Measurements from ENCODE around the gene USP19.

USP19 gene

DNA sequence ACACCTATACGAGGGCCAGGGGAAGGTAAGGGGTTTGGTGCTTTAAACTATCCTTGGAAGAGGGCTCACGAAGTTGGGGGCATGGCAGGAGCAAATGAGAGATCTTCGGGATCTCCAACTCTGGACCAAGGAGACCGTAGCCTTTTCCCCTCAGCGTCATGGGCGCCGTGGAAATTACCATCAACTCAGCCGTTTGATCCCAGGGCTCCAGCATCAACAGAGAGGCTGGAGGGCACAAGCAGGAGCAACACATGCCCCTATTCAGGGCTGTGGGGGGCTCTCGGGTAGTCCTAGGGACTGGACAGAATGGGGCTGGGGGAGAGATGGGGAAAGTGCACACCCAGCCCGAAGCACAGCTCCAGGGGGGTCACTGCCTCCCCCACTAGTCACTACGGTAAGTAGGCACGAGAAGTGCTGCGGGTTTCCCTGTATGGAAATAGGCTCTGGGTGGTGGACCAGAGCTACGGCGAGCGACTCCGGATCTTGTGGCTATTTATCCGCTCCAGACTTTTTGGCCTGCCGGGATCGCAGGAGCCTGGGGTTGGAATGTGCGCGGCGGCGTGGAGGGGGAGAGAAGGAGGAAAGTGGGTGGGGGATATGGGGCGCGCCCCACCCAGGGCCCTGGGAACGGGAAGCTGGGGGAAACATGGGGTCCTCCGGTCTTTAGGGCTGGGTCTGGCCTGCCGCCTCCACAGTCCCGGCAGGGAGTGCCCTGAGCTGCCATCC is 12.8 kb upstream of the USP19 start:
- peak; percentile 1 for DNase-seq

DNA sequence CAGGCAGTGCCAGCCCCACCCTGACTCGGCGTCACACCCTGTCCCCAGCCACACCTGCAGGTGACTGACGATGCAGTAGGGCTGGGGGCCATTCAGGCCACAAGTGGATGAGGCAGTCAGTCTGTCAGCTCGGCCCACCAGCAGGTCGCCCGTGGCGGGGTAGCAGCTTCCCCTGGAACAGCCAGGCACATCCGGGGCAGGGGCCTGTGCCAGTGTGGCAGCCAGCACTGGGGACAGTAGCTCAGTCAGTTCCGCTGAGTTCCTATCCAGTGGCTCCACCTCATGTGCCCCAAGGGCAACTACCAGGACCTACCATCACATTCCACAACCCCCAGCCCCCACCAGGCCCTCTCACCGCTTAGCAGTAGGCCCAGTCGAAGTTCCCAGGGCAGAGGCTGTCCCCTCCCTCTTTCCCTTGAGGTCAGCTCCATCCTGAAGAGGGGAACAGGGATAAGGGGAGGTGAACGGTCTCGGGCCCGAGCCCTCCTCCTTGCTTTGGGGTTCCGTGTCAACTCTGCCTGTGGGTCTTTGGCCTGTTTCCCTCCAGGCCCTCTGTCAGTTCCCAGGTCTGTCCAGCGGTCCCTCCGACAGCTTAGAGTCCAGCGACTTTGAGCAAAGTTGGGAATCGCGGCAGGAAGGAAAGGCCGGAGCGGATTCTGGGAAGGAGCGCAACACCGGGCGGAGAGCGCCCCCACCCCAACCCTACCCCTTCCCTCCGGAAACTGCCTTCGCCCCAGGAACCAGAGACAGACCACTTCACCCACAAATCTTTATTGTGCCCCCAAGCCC is 12.0 kb upstream of the USP19 start, which contains the start of gene LAMB2:
LAMB2 (minus strand) TSS at position 614 of the 789 bp plus-strand sequence; CDS start at position 431, 183 bp downstream.
- DNase-seq, result no peak

DNA sequence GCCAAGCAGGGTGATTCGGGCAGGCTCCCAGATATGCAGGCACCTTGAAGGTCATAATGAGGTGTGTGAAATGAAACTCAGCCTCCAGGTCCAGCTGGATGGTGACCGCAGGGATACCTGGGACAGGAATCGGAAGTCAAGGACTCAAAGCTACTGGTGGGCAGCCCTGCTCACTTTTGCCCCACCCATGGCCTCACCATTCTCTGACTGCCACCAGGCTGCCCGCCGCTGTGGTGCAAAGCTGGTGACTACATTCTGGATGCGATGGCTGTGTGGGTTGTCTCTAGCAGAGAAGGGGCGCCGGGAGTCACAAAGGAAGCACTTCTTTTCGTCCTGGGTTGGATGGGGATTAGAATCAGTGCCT is 11.4 kb upstream of the USP19 start:
- DNase-seq, result no peak

DNA sequence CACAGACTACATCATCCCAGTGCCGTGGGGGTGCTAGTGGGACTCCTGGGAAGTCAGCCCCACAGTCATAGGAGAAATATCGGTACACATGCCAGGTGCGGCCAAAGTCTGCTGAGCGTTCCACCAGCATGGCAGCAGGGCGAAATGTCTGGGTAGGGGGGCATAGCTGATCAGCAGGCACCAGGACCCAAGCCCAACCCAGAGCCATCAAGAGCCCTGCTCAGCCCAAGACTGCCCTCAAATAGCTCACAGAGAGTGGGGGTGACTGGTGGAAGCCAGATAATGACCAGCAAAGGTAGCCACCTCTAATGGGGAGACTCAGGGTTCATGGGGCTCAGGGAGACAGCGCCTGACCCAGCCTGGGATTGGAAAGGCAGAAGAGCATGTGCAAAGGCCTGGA is 11.0 kb upstream of the USP19 start:
- no peak for DNase-seq

DNA sequence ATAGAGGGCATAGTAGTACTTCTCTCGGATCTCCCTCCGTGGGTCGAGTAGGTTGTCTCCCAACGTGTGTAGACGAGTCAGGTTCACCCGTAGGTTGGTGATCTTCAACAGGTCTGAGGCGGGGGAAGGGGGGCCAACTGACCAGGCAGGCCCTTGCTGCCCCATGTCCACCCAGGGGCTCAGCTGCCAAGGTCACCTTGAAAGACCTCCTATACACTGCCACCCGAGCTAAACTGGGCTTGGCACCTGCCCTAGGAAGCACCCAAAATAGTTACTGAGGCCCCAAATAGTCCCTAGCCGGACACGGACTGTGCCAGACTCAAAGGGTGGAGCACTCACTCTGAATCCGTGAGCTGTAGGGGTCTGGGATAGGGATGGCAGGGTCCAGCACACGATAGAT is 10.4 kb upstream of the USP19 start:
- no peak for DNase-seq

DNA sequence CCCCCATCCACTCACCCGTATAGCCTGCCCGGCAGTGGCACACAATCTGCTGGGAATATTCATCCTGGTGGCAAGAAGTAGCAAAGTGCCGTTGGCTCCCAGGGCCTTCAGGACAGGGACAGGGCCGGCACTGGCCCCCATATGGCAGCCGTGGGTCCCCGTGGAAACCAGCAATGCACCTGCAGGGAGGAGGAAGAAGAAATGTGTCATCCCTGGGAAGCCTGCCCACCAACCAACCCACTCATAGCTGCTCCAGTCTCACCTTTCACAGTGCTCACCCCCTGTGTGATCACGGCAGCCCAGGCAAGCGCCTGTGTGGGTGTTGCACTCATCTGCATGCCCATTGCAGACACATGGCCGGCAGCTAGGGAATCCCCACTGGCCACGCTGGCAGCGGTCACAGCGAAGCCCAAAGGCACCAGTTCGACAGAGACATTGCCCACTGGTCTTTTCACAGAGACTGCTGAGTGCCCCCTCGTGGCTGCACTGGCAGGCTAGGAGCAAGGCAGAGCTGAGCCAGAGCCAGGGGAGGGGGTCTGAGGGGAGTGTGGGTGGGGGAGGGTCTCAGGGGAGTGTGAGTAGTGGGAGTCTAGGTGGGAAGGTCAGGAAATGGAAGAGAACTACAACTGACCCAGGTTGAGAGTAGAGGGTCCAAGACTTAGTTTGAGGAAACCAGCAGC is 4.5 kb upstream of the USP19 start:
- no peak for DNase-seq

DNA sequence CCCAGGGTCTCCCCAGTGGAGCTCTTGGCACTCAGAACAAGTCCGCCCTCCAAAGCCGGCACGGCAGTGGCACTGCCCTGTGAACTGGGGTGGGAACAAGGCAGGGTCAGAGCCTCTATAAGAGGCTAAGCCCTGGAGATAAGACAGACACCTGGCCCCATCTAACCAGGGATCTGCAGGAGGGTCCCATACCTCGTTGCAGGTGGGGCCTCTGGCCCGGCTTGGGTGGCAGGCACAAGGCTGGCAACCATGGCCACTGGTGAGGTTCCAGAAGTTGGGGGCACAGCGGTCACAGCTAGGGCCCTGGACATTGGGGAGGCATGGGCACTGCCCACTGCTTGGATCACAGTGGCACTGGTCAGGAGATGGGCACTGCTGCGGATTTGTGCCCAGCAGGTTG is 3.6 kb upstream of the USP19 start:
- no peak for DNase-seq

DNA sequence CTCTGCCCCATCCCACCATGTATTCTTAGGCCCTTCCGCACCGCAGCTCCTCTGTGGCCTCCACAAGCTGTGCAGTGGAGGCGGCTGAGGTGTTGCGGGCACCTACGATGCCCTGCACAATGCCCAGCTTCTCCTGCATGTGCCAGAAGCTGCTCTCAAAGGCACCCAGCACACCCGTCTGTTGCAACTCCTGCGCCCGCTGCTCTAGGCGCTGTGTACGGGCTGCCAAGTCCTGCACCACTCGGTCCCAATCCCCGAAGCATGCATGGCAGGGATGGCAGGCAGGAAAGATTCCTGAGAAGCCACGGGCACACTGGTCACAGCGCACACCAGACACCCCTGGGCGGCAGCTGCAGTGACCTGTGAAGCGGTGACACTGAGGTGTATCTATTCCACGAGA is 3.1 kb upstream of the USP19 start:
- DNase-seq, result no peak

DNA sequence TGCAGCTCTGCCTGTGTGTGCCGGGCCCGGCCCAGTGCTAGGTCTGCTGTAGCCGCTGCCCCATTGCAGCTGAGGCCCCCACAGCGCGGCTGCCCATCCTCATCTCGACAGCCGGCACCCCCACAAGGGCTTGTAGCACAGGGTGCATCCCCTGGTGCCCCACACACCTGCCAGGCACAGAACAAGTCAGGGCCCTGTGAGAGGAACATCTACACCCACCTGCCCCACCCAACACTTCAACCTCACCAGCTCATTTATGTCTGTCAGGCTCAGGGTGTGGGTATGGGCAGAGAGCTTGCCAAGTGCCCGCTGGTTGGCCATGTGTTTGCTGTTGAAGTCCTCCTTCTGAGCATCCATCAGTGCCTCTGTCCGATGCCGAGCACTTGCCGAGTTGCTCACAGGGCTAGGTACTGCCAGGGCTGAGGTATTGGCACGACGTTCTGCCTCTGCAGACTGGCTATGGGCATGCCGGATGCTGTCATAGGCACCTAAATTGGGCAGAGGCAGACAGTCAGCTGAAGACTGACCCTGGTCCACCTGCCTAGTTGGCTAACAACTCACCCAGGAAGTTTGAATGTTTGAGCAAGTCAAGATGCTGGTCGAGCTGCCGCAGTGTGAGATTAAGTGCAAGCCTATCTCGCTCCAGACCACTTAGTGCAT is 2.4 kb upstream of the USP19 start:
- no peak for DNase-seq

DNA sequence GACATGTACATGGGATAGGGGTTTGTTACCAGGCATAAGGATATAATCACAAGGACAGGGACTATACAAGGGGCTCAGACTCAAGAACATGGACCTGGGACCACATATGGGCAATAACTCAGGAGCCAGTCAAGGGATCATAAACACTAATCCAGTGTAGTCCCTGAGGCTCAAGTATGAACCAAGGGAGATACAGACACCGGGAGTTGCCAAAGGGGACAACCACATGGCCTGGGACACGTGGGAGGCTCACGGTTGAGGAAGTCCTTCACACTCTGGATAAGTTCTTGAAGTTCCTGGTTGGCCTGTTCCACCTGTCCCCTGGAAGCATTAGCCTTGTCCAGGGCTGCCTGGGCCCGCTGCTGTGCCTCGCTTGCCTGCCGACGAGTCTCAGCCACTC is 1.8 kb upstream of the USP19 start:
- no peak for DNase-seq

DNA sequence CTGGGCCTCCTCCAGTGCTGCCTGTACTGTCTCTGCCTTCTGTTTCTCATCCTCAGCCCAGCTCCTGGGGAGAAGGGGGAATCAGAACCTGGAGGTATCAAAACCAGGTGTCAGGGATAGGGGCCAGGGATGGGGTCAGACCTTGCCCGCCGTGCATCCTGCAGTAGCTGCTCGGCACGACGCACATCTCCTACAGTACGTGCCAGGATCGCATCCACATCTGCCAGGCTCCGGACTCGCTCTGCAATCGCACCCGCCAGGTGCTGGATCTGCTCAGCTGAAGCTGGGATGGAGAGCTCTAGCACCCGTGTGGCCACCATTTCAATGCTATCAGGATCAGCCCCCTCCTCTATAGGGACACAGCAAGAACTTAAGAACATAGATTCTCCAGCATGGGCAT is 1.4 kb upstream of the USP19 start:
- DNase-seq, result no peak

DNA sequence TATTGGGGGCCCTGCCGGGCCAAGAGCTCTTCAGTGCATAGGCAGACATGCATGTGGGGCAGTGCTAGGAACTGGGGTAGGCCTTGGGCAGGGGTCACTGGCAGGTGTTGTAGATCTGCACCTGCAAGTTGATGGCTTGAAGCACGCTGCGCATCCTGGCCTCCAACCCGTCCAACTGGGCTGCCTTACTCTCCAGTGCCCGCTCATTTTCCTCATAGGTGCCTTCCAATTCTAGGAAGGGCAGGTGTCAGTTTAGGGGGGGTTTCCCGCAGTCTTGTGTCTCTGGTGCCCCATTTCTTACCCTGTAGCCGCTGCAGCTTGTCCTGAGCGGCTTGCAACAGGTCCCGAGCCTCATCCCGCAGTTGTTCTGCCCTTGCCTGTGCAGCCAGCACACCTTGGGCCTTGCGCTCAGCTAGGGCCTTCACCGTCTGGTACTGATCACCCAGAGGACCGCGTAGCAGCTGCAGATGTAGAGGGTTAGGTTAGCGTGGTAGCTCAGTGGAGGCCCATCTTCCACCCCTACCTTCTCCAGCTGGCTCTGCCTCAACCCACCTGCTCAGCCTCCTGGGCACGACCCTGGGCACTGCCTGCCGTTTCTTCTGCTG is 611 bp upstream of the USP19 start:
- no peak for DNase-seq

DNA sequence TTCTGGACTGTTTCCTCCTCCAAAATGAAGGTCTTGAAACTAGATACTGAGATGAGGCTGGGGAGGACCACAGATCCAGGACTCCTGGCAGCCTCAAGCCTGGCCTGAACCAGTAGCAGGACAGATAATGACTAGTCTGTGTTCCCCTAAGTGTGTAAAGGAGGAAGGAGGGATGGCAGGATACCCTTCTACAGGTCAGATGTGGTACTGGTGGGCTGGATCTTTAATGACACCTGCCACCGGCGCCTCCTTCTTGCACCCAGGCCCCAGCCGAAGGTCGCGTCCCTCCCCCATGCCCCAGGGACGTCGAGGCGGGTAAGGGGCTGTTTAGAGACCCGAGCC is 556 bp downstream of the USP19 start:
- no peak for DNase-seq

DNA sequence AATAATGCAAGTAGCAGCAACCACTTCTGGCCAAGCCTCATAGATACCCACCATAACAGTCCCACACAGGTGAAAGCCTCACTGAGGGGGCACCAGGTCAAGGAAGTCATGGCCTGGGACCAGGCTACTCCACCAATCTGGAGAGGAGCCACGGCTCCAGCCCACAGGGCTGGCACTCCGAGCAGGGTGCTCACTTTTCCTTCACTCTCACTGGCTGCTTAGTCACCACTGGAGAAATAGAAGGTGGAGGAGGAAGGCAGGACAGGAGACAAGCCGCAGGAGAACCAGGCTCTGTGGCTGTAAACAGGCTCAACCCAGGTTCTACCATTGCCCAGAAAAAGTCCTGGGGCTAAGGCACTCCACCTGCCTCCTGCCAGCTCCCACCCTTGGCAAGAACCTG is 1.2 kb downstream of the USP19 start:
- no peak for DNase-seq

DNA sequence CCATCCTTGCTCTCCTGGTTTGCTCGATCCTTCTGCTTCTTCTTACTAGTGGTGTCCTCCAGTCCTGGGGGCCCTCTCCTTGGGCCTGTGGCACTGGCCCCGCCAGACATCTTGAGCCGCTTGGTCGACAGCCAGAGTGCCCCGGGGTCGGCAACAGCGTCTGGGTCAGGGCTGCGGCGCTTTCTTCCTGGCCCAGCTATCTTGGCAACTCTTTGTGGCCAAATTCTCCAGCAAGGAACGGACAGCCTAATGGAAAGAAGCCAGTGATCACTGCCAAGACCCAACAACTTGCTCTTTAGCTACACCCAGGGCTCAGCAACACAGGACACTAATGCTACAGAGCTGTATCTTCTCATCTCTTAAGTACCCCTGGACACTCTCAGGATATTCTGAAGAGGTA is 1.6 kb downstream of the USP19 start:
- DNase-seq, result no peak

DNA sequence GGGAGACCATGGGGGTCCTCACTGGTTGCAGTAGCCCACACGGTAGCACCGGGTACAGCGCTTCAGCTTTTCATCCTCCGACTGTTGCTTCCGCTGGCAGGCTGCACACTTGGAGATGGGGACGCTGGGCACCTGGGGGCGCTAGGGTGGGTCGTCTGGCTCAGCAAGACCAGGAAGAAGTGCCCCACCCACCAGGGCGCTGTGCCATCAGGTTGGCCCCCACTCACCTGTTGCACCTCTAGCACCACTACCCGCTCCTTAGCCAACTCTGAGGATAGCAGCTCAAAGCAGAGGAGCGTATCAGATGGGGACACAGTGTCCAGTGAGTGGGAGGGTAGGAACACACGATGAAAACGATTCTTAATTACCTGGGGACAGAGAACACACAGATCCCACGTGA is 8.4 kb downstream of the USP19 start:
- DNase-seq, result no peak

DNA sequence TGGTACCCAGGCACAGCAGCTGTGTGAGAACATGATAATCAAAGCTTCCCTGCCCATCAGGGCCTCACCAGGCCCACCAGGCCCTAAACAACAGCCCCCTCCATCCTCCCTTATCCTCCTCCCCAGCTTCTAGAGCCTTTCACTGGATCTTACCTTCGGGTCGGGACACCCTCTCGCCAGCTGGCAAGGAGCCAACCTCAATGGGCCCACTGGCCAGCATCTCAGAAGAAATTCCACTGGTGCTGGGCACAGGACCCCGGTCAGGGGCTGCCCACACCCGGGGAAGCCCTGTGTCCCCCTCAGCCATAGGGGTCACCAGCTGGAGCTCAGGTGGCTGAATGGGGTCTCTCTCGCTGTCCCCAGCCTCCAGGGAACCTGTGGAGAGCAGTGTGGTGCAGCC is 9.3 kb downstream of the USP19 start:
- DNase-seq, result no peak

DNA sequence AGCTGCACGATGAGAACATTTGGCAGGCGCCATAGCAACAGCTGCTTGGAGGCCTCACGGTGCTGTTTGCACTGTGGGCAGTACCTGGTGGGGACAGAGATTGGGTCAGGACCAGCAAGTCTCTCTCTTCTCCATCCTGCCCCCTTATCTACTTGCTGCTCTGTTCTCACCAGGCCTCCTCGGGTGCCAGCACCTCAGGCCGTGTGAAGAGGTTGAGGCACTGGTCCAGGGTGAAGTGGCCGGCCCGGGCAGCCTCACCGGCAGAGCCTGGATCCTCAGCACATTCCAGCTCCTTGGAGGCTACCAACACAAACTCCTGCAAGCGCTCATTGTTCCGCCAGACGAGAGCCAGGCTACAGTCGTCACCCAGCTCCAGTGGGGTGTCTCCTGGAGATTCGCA is 9.8 kb downstream of the USP19 start:
- DNase-seq, result no peak

DNA sequence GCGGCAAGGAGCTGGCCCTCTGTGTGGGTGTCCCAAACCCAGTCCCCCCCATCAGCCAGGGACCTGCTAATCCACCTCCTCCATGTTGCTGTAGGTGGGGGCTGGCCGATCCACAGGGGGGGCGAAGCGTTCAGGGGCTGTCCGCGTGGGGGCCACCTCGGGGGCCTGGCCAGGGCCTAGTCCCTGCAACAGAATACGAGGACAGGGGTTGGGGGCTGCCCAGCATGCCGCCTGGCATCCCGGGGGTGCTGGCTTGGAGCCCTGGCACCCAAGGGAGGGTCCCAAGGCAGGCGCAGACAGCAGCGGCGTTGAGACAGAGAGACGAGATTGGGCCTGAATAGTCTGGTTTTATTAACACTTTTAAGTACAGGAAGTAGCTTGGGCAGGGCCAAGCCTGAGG is 12.3 kb downstream of the USP19 start:
- DNase-seq, result no peak

DNA sequence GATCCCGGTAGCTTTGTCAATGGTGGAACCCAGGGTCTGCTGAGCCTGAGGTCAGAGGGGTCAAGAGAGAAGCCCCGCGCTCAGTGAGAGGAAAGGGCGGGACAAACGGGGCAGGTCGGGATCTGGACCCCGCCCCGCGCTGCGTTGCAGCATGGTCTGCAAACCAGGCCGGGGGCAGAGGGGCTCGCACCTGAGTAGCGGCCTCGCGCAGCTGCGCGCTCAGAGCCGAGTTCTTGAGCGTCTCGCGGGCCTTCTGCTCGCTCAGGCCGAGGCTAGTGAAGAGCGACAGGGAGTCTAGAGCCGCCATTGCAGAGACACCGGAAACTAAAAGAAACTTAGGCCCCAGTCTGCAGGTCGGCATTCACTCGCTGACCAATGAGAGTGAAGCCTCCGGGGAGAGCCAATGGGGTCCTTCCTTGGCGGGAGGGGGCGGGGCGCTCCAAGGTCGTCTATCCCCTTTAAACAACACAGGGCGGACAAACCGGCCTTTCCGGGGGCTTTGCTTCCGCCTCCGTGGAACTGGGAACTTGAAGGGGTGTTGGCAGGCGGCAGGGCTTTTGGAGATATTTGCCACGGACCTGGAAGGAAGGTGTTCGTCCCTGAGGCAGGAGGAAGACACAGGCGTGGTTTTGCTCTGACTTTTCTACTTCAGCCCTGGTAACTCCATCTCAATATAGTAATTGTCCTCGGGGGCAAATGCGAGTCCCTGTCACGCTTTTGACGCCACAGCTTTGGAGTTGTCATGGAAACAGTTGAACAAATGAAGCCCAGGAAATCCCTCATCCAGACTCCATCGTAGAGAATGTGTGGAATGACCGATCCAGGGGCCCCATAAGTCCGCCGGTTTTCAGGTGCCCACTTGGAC is 16.0 kb downstream of the USP19 start, which contains the start of gene QARS1:
QARS1 (minus strand) TSS at position 331 of the 865 bp plus-strand sequence; CDS start at position 307, 24 bp downstream.
- DNase-seq, result peak; percentile 59

DNA sequence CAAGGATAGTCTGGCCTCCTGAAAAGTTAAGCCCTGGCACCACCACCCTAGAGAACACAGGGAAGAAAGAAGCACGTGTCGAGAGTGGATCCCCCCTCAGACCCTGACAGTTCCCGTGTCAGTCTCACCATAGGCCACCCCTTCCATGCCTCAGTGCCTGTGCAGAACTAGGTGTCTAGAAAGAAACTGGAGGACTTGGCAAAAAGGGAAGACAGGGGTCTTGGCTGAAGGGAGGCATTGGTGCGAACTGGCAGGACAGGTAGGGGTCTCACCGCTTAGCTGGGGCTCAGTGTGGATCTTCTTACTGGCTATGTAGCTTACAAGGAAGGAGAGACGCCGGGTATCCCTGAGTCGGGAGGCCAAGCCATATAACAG is 16.6 kb downstream of the USP19 start:
- no peak for DNase-seq

DNA sequence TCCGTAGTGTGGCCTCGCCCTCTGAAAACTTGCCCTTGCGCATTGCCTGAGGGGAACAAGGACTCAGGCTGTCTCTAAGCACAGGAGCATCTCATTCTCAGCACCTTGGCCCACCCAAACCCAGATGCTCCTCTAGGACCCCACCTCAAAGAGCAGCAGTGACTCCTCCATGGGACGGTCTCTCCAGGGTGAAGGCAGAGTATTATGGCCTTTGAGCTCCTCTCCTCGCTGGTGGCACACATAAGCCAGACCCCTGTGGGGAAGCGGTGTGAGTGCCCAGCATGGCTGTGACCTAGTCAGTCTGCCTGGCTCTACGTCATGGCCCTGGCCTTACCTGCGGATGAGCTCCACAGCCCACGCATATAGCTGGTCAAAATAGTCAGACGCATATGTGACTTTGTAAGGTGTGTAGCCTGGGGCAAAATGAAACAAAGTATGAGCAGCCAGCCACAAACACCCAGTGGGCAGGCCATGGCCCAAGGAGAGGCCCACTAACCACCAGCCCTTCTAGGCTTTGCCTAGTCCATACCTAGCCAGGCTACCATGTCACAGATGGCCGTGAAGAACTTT is 20.5 kb downstream of the USP19 start:
- no peak for DNase-seq
